Panc1 (cell line): ENCODE measurements around the gene MORC2. TPM values are rescaled to one million over a fixed set of nuclear protein-coding genes. Genes with fewer than 3 reads are reported as not detected.

Experiments used
- ATAC-seq: fragments of 200-7000 bp; cut with Tn5 transposase; 2 replicates; pipeline ENCODE4 v1.9.1; 2020; ENCODE audit warnings: mild to moderate bottlenecking, moderate library complexity
- BruUV-seq: library from RNA; stranded (reverse); fragments of 400-500 nt; replicated peaks from 2 replicates; lab custom pipeline; 2021; lab: Mats Ljungman, UMichigan
- CTCF ChIA-PET: fragments of 300-600 bp; sonication (Branson Sonifier 250); formaldehyde crosslinking; loops from one replicate; lab custom pipeline; 2022; ENCODE audit warnings: antibody characterized with exemption; lab: Charles Lee
- POLR2A ChIA-PET: fragments of 300-600 bp; sonication (Branson Sonifier 250); formaldehyde crosslinking; loops from one replicate; lab custom pipeline; 2022; ENCODE audit warnings: antibody characterized with exemption; lab: Charles Lee
- DNase-seq: peaks from one replicate; pipeline ENCODE4 v3.0.0-alpha.2; 2010; ENCODE audit warnings: low read depth, low spot score
- H3K27ac ChIP-seq: 2 replicates; pipeline ENCODE4 v1.5.1; 2011; ENCODE audit warnings: mild to moderate bottlenecking, low read length, inconsistent platforms
- H3K27me3 ChIP-seq: fragments of 200-500 bp; sonication (Bioruptor generic); 2 replicates; pipeline ENCODE4 v1.6.0; 2014; ENCODE audit warnings: low read length, inconsistent platforms; ENCODE audit not compliant: control insufficient read depth, insufficient read depth
- H3K36me3 ChIP-seq: fragments of 200-500 bp; sonication (Bioruptor generic); 2 replicates; pipeline ENCODE4 v1.5.1; 2014; ENCODE audit warnings: inconsistent platforms, mild to moderate bottlenecking, low read length, moderate library complexity; ENCODE audit not compliant: control insufficient read depth, insufficient read depth
- H3K4me1 ChIP-seq: 2 replicates; pipeline ENCODE4 v1.5.1; 2011; ENCODE audit warnings: inconsistent platforms, mild to moderate bottlenecking, low read length, moderate library complexity; ENCODE audit not compliant: control insufficient read depth, insufficient read depth
- H3K4me3 ChIP-seq, 2 experiments: 2 replicates each; pipeline ENCODE4 v1.5.1; 2011 to 2012; ENCODE audit warnings: low read depth in 2 of 2, low read length in 2 of 2, mild to moderate bottlenecking in 2 of 2, inconsistent platforms in 1 of 2, moderate library complexity in 1 of 2
- H3K9me3 ChIP-seq: fragments of 200-500 bp; sonication (Bioruptor generic); 2 replicates; pipeline ENCODE4 v1.5.1; 2014; ENCODE audit warnings: low read depth, mild to moderate bottlenecking, inconsistent platforms, low read length, moderate library complexity; ENCODE audit not compliant: control insufficient read depth, insufficient read depth
- POLR2AphosphoS5 ChIP-seq: IDR thresholded peaks from 2 replicates; pipeline ENCODE4 v1.6.1; 2012; ENCODE audit warnings: mild to moderate bottlenecking, low read depth, low read length, moderate library complexity
- SIN3A ChIP-seq: IDR thresholded peaks from 2 replicates; pipeline ENCODE4 v1.6.1; 2012; ENCODE audit warnings: low read depth, mild to moderate bottlenecking, low read length, moderate library complexity, borderline replicate concordance; ENCODE audit not compliant: insufficient read depth
- TCF7L2 ChIP-seq: IDR thresholded peaks from 2 replicates; pipeline ENCODE4 v1.6.1; 2011; ENCODE audit warnings: mild to moderate bottlenecking, low read depth, low read length, inconsistent platforms
- in situ Hi-C: cut with HindIII; loops from 2 replicates; pipeline ENCODE4 v1.10.0; 2016; ENCODE audit warnings: low sequenced_read_pairs, low pct_unique_long_range_greater_than_20kb
- intact Hi-C: fragments of 100-400 bp; cut with micrococcal nuclease; formaldehyde crosslinking; loops from one replicate; pipeline ENCODE4 v1.10.0; 2022; ENCODE audit not compliant: unreplicated experiment
- total RNA-seq: library from RNA; stranded (reverse); gene quantifications from one replicate; pipeline ENCODE4 v1.2.1, GENCODE V29; 2021; ENCODE audit not compliant: unreplicated experiment
- TF ChIP-seq, protein P1 (sequence below): fragments of 450-650 bp; IDR thresholded peaks from 2 replicates; pipeline ENCODE4 v1.5.1; 2017; ENCODE audit warnings: mild to moderate bottlenecking
- TF ChIP-seq, protein P2 (sequence below), 2 experiments: IDR thresholded peaks; 2 replicates each; pipeline ENCODE4 v1.6.1; 2011 to 2012; ENCODE audit warnings: low read depth in 2 of 2, control low read depth in 1 of 2, low read length in 1 of 2, mild to moderate bottlenecking in 1 of 2, moderate library complexity in 1 of 2; ENCODE audit not compliant: insufficient read depth in 1 of 2

MORC2 gene
- total RNA-seq, 1 experiment from 2014 or later = 31.5 TPM

DNA sequence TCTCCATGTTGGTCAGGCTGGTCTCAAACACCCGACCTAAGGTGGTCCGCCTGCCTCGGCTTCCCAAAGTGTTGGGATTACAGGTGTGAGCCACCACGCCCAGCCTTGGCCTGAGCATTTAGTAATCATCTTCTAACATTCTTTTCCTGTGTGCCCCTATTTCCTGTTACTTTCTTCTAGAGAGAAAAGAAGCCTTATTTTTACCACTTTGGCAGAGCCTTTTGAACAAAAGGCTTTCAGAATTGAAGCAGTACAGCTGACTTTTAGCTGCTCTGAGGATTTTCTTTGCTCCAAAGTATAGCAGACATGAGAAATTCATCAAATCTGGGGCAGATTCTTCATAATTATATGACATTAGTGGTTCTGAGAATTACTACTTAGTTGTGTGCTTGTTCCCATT lies 13.4 kb downstream of the MORC2 start:
- POLR2A ChIA-PET = no interaction called here
- H3K36me3 ChIP-seq = peaks cover 6% of the 10 kb centered on the region
- no peaks in the 10 kb centered on the region for H3K27me3 ChIP-seq
- no peak overlapping the region for H3K4me3 ChIP-seq
- H3K9me3 ChIP-seq = no peaks in the 10 kb centered on the region
- DNase-seq (no peak), ATAC-seq (no peak)
- BruUV-seq = no TSS peak
- TF ChIP-seq, protein P1, sequence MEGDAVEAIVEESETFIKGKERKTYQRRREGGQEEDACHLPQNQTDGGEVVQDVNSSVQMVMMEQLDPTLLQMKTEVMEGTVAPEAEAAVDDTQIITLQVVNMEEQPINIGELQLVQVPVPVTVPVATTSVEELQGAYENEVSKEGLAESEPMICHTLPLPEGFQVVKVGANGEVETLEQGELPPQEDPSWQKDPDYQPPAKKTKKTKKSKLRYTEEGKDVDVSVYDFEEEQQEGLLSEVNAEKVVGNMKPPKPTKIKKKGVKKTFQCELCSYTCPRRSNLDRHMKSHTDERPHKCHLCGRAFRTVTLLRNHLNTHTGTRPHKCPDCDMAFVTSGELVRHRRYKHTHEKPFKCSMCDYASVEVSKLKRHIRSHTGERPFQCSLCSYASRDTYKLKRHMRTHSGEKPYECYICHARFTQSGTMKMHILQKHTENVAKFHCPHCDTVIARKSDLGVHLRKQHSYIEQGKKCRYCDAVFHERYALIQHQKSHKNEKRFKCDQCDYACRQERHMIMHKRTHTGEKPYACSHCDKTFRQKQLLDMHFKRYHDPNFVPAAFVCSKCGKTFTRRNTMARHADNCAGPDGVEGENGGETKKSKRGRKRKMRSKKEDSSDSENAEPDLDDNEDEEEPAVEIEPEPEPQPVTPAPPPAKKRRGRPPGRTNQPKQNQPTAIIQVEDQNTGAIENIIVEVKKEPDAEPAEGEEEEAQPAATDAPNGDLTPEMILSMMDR = no peak
- no peak for TF ChIP-seq TCF7L2
- TF ChIP-seq, protein P2, sequence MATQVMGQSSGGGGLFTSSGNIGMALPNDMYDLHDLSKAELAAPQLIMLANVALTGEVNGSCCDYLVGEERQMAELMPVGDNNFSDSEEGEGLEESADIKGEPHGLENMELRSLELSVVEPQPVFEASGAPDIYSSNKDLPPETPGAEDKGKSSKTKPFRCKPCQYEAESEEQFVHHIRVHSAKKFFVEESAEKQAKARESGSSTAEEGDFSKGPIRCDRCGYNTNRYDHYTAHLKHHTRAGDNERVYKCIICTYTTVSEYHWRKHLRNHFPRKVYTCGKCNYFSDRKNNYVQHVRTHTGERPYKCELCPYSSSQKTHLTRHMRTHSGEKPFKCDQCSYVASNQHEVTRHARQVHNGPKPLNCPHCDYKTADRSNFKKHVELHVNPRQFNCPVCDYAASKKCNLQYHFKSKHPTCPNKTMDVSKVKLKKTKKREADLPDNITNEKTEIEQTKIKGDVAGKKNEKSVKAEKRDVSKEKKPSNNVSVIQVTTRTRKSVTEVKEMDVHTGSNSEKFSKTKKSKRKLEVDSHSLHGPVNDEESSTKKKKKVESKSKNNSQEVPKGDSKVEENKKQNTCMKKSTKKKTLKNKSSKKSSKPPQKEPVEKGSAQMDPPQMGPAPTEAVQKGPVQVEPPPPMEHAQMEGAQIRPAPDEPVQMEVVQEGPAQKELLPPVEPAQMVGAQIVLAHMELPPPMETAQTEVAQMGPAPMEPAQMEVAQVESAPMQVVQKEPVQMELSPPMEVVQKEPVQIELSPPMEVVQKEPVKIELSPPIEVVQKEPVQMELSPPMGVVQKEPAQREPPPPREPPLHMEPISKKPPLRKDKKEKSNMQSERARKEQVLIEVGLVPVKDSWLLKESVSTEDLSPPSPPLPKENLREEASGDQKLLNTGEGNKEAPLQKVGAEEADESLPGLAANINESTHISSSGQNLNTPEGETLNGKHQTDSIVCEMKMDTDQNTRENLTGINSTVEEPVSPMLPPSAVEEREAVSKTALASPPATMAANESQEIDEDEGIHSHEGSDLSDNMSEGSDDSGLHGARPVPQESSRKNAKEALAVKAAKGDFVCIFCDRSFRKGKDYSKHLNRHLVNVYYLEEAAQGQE (IDR thresholded peaks at IDR 0.05; ENCODE audit: insufficient read depth in 1 of 2, low read depth in 2 of 2, low read length in 1 of 2) = no peak
- TF ChIP-seq SIN3A = no peak
- no peak for TF ChIP-seq POLR2AphosphoS5
- in situ Hi-C loops (no loop called here), intact Hi-C loops (no loop called here)
- CTCF ChIA-PET = no interaction called here
- no peak overlapping the region for H3K27ac ChIP-seq
- no peaks in the 10 kb centered on the region for H3K4me1 ChIP-seq

DNA sequence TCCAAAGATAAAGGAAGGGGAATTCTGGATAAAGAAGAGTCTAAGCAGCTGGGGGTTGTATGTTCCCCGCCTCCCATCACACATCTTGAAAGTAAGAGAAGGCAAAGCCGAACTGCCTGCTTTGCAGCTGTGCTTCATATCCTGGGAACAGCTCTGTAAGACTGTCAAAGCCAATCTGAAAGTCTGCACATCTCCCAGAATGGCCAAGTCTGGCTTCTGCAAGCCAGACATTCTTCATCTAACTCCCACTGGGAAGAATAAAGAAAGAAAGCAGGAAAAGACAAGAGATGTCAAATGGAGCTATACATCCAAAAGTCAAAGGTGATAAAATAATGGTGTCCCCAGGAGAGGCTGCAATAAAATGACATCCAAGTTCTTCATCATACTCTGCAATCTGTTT lies 15.4 kb downstream of the MORC2 start:
- POLR2A ChIA-PET = no interaction called here

More for the DNA sequence above, 15.4 kb downstream of the MORC2 start:
- ATAC-seq (no peak), DNase-seq (no peak)
- no TSS peak for BruUV-seq
- TF ChIP-seq TCF7L2 = no peak
- TF ChIP-seq, protein P1 = no peak
- TF ChIP-seq, protein P2 (IDR thresholded peaks at IDR 0.05; ENCODE audit: insufficient read depth in 1 of 2, low read depth in 2 of 2, low read length in 1 of 2) = no peak
- no peak for TF ChIP-seq SIN3A
- TF ChIP-seq POLR2AphosphoS5 = no peak
- Histone ChIP-seq H3K9me3 (no peaks in the 10 kb centered on the region), H3K27me3 (no peaks in the 10 kb centered on the region), H3K4me1 (no peaks in the 10 kb centered on the region), H3K4me3 (no peak overlapping the region), H3K27ac (no peak overlapping the region), H3K36me3 (peaks cover 9% of the 10 kb centered on the region)
- CTCF ChIA-PET = interaction anchor here (0.6 kb wide), 1 partner anchor 31 kb away, joined by 9 read pairs; no protein-coding TSS in a partner anchor
- intact Hi-C loops = no loop called here
- in situ Hi-C loops = no loop called here
